ENCODE results near the gene PAPPA2.

- TF ChIP-seq REST (tag by site-specific recombination; IDR thresholded peaks at IDR 0.05) (no peak), CTCF (tag by site-specific recombination; IDR thresholded peaks at IDR 0.05) (no peak)
Observed at GRCh38 chr1:176638713-176639526, 175.9 kb downstream of the PAPPA2 start.
